Loucy (cell line): Measurements from ENCODE around the gene SORBS1.

ENCODE experiments used
- H2AFZ ChIP-seq: fragments of 200-600 bp; sonication (generic); 2 replicates; pipeline ENCODE4 v1.6.0; 2016; ENCODE audit warnings: antibody characterized with exemption, mild to moderate bottlenecking, low read length, moderate library complexity
- H3F3A ChIP-seq: fragments of 200-600 bp; 2 replicates; pipeline ENCODE4 v1.6.0; 2016; ENCODE audit warnings: antibody characterized with exemption, low read depth, mild to moderate bottlenecking
- H3K27me3 ChIP-seq: fragments of 200-600 bp; sonication (generic); 2 replicates; pipeline ENCODE4 v1.6.1; 2014; ENCODE audit warnings: low read length, mild to moderate bottlenecking; ENCODE audit not compliant: insufficient read depth, poor library complexity, severe bottlenecking
- H3K36me3 ChIP-seq: fragments of 200-600 bp; sonication (generic); 2 replicates; pipeline ENCODE4 v1.6.1; 2016; ENCODE audit warnings: low read length; ENCODE audit not compliant: insufficient read depth
- H3K4me1 ChIP-seq: fragments of 200-600 bp; sonication (generic); 2 replicates; pipeline ENCODE4 v1.5.1; 2014; ENCODE audit warnings: low read length, mild to moderate bottlenecking; ENCODE audit not compliant: insufficient read depth, poor library complexity, severe bottlenecking
- H3K4me2 ChIP-seq: fragments of 200-600 bp; sonication (generic); 2 replicates; pipeline ENCODE4 v1.6.0; 2014; ENCODE audit warnings: antibody characterized with exemption, low read length, low read depth, mild to moderate bottlenecking; ENCODE audit not compliant: poor library complexity, severe bottlenecking
- H3K4me3 ChIP-seq: fragments of 200-600 bp; sonication (generic); 2 replicates; pipeline ENCODE4 v1.5.1; 2014; ENCODE audit warnings: low read length, mild to moderate bottlenecking, mixed read lengths; ENCODE audit not compliant: poor library complexity, severe bottlenecking
- H3K79me2 ChIP-seq: fragments of 200-600 bp; sonication (generic); 2 replicates; pipeline ENCODE4 v1.6.1; 2014; ENCODE audit warnings: low read length; ENCODE audit not compliant: insufficient read depth
- H3K9ac ChIP-seq: fragments of 200-600 bp; sonication (generic); 2 replicates; pipeline ENCODE4 v1.6.0; 2014; ENCODE audit warnings: mild to moderate bottlenecking, low read depth, low read length, moderate library complexity; ENCODE audit not compliant: poor library complexity, severe bottlenecking
- H3K9me2 ChIP-seq: fragments of 200-600 bp; sonication (generic); replicated peaks from 2 replicates; pipeline ENCODE4 v1.6.1; 2016; ENCODE audit warnings: low read depth, low read length, mixed read lengths
- H3K9me3 ChIP-seq: fragments of 200-600 bp; sonication (generic); 2 replicates; pipeline ENCODE4 v1.6.1; 2014; ENCODE audit warnings: mild to moderate bottlenecking, antibody characterized with exemption, low read length, low read depth; ENCODE audit not compliant: insufficient read depth
- H4K20me1 ChIP-seq: fragments of 200-600 bp; sonication (generic); 2 replicates; pipeline ENCODE4 v1.6.0; 2014; ENCODE audit warnings: antibody characterized with exemption, low read length, mild to moderate bottlenecking; ENCODE audit not compliant: insufficient read depth, poor library complexity, severe bottlenecking
- EZH2phosphoT487 ChIP-seq: fragments of 200-600 bp; IDR thresholded peaks from 2 replicates; pipeline ENCODE4 v1.6.1; 2018; ENCODE audit warnings: antibody characterized with exemption, mild to moderate bottlenecking, moderate library complexity, borderline replicate concordance
- TF ChIP-seq, protein P1 (sequence below): fragments of 200-600 bp; sonication (generic); conservative IDR thresholded peaks from 2 replicates; pipeline ENCODE4 v1.5.1; 2014; ENCODE audit warnings: mild to moderate bottlenecking, antibody characterized with exemption, low read length

SORBS1 gene

GRCh38 chr10:95538412-95538811, 22.8 kb downstream of the SORBS1 start:
- H2AFZ ChIP-seq, result no peak overlapping the region
- no peaks in the 10 kb centered on the region for H3K9me2 ChIP-seq
- H3K9me3 ChIP-seq, result no peaks in the 10 kb centered on the region
- peaks cover 5% of the 10 kb centered on the region for H3K4me1 ChIP-seq
- H3K36me3 ChIP-seq, result no peaks in the 10 kb centered on the region
- no peaks in the 10 kb centered on the region for H3K27me3 ChIP-seq
- no peaks in the 10 kb centered on the region for H4K20me1 ChIP-seq
- H3K4me2 ChIP-seq, result no peak overlapping the region
- no peak overlapping the region for H3K4me3 ChIP-seq
- no peaks in the 10 kb centered on the region for H3F3A ChIP-seq
- H3K9ac ChIP-seq, result no peak overlapping the region
- no peaks in the 10 kb centered on the region for H3K79me2 ChIP-seq
- TF ChIP-seq, protein P1, sequence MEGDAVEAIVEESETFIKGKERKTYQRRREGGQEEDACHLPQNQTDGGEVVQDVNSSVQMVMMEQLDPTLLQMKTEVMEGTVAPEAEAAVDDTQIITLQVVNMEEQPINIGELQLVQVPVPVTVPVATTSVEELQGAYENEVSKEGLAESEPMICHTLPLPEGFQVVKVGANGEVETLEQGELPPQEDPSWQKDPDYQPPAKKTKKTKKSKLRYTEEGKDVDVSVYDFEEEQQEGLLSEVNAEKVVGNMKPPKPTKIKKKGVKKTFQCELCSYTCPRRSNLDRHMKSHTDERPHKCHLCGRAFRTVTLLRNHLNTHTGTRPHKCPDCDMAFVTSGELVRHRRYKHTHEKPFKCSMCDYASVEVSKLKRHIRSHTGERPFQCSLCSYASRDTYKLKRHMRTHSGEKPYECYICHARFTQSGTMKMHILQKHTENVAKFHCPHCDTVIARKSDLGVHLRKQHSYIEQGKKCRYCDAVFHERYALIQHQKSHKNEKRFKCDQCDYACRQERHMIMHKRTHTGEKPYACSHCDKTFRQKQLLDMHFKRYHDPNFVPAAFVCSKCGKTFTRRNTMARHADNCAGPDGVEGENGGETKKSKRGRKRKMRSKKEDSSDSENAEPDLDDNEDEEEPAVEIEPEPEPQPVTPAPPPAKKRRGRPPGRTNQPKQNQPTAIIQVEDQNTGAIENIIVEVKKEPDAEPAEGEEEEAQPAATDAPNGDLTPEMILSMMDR, result no peak
- TF ChIP-seq EZH2phosphoT487, result no peak

DNA sequence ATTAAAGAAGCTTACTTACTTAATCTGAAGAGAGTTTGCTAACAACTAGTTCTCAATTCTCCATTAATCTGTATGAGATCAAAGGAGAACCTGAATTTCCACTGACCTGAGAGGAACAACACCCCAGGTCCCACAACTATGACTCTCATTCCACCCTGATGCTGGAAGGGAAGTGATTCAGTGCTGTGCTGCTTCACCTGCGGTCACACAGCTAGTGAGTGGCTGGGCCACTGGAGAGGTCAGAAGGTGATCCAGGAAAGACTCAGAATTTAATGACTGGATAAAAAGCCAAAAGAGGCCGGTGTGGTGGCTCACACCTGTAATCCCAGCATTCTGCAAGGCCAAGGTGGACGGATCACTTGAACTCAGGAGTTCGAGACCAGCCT, 23.6 kb downstream of the SORBS1 start:
- H3K9me2 ChIP-seq, result no peaks in the 10 kb centered on the region
- peaks cover 13% of the 10 kb centered on the region for H3K4me1 ChIP-seq
- H3K36me3 ChIP-seq, result no peaks in the 10 kb centered on the region
- H3K4me2 ChIP-seq, result no peak overlapping the region
- TF ChIP-seq, protein P1, result no peak
- no peak for TF ChIP-seq EZH2phosphoT487
- H2AFZ ChIP-seq, result no peak overlapping the region
- no peaks in the 10 kb centered on the region for H4K20me1 ChIP-seq
- H3K27me3 ChIP-seq, result no peaks in the 10 kb centered on the region
- H3F3A ChIP-seq, result no peaks in the 10 kb centered on the region
- H3K9ac ChIP-seq, result no peak overlapping the region
- no peaks in the 10 kb centered on the region for H3K79me2 ChIP-seq
- H3K9me3 ChIP-seq, result no peaks in the 10 kb centered on the region
- no peak overlapping the region for H3K4me3 ChIP-seq

DNA sequence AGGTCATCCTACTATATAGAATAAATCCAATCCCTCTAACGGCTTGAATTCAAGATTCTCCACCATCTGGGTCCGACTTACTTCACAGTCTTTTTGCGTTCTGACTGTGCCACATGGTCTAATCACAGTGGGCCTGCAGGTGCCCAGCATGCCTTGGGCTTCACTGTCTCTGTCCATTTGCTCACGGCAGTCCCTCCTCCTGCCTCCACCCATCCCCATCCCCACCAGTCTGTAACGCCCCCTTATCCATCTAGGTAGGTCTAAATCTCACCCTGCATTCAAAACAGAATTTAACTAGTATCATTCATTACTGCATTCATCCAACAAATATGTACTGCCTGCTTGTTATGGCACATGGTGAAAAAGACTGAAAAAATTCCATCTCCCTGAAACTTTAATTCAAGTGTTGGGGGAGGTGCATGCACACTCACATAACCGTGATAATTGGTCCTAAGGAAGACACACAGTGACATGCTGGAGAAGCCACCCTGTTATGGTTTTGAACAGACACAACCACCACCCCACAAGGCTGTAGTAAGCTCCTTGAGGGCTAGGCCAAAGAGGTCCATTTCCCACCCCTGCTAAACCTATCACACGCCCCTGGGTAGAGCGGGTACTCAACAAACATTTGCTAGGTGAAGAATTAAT, 24.2 kb downstream of the SORBS1 start:
- Histone ChIP-seq H3K36me3 (no peaks in the 10 kb centered on the region), H3K27me3 (no peaks in the 10 kb centered on the region), H3K4me1 (peaks cover 19% of the 10 kb centered on the region), H3K9me2 (no peaks in the 10 kb centered on the region), H3K4me3 (no peak overlapping the region), H3K79me2 (no peaks in the 10 kb centered on the region), H2AFZ (no peak overlapping the region), H3F3A (no peaks in the 10 kb centered on the region), H3K9ac (no peak overlapping the region), H3K4me2 (no peak overlapping the region), H3K9me3 (no peaks in the 10 kb centered on the region), H4K20me1 (no peaks in the 10 kb centered on the region)
- no peak for TF ChIP-seq EZH2phosphoT487
- TF ChIP-seq, protein P1, result no peak
